Motor neuron (in vitro differentiated cells): ENCODE results near the gene KCNJ6. TPM values are rescaled to one million over a fixed set of nuclear protein-coding genes. Genes with fewer than 3 reads are reported as not detected.
A peak's percentile ranks its signal among the peaks of the same experiment; 100 is the strongest.

Source experiments
- ATAC-seq, 8 experiments: fragments of 200-7000 bp; cut with Tn5 transposase; replicated peaks in 6 of 8; 2 replicates each; pipeline ENCODE4 v1.8.0; 2021; ENCODE audit warnings: mild to moderate bottlenecking in 8 of 8, moderate library complexity in 8 of 8
- H3K27ac ChIP-seq, 2 donors: fragments of 250-450 bp; sonication (Bioruptor Pico); 2 replicates each; pipeline ENCODE4 v1.9.0; 2021; ENCODE audit warnings: antibody characterized with exemption in 2 of 2, mild to moderate bottlenecking in 2 of 2, moderate library complexity in 1 of 2
- H3K4me1 ChIP-seq, 2 donors: fragments of 250-450 bp; sonication (Bioruptor Pico); replicated peaks in 1 of 2; 2 replicates each; pipeline ENCODE4 v1.6.1; 2021; ENCODE audit warnings: antibody characterized with exemption in 2 of 2, mild to moderate bottlenecking in 2 of 2, moderate library complexity in 1 of 2
- H3K4me3 ChIP-seq, 5 donors: fragments of 250-450 bp; sonication (Bioruptor Pico); 2 replicates each; pipeline ENCODE4 v1.9.0; 2021; ENCODE audit warnings: antibody characterized with exemption in 5 of 5, mild to moderate bottlenecking in 5 of 5, moderate library complexity in 4 of 5
- WGBS, 10 experiments: fragments of 450-650 bp; shearing (Covaris generic); methylation state at CpG; one replicate each; pipeline ENCODE4 v1.0.0; 2022; 5-methylcytosine and 5-hydroxymethylcytosine counted together
- in situ Hi-C, 9 experiments: fragments of 400-800 bp; cut with MboI; loops; one replicate each; pipeline ENCODE4 v1.15.0; 2021; ENCODE audit warnings: low sequenced_read_pairs in 9 of 9, low pct_unique_long_range_greater_than_20kb in 2 of 9; ENCODE audit not compliant: unreplicated experiment in 9 of 9
- total RNA-seq, 8 experiments: library from RNA; unstranded; fragments of 300-600 nt; gene quantifications; 2 replicates each; pipeline versions ENCODE4 v1.2.3 to v1.2.4, GENCODE V29; 2022

The KCNJ6 gene
- total RNA-seq, 8 experiments from 2014 or later = 0.05 to 3.4 (median 0.61) TPM

DNA sequence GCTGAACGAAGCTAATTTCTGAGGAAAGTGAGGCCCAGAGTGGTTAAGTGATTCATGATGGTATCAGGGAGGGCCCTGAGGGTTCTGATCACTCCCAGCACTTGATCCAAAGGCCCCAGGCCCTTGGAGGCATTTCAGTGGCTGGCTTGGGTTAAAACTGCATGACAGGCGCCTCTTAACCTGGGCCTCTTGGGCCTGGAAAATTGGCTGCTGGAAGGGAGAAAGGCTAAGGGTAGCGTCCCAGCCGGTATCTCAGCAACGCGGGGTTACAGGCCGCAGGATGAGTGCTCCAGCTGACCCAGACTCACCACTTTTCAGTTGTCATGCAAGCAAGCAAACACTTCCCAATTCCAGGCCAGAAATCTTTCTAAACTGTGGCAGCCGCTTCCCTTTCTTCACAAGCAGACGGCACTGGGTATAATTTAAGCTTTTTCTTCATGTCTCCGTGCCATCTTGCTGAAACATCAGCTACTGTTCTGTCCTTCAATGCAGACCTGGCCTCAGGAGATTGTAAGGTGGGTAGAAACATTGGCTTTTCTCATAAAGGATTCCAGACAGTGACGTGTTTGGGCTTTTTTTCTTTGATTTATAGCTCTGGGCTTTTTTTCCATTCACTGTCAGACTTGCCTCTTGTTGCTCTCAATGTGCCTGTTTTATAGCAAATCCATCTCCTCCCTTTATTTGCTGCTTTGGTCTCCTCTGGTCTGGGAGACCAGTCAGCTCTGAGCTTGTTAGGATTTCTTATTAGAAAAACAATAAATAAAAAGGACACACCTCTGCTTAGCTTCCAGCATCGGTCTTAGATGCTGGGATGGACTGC lies 229.1 kb downstream of the KCNJ6 start:
- Histone ChIP-seq H3K27ac (peak overlapping the region in 1 of 2 donors; percentile 45), H3K4me1 (peaks cover 14 to 18% of the 10 kb centered on the region in 2 donors), H3K4me3 (no peak overlapping the region)
- 0 to 52% (median 33%) methylated on average over 1 to 8 of the region's 12 CpGs for whole genome bisulfite sequencing, 10 experiments
- peak in 5 of 8 experiments; percentile 79 to 92 (median 88) for ATAC-seq
- in situ Hi-C loops = loop anchor here in 4 of 9 experiments (25.0 kb wide), 1 partner anchor 675 kb away; no protein-coding TSS in a partner anchor

DNA sequence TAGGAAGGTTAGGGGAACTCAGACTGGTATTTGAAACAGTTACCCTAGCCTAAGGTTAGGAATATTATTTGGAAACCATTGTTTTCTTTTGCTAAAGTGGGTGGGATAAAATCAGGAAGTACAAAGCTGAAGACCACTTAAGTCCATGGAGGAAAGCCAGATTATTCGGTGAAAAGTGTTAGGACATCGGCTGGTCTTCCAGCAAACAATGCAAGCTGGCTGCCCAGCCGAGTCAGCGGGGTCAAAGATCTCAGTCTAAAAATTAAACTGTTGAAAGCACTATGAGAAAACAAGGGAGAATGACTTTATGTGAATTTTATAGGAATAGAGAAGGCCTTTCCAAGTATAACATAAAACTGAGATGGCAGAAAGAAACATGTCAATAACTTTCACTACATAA lies 231.7 kb downstream of the KCNJ6 start:
- Histone ChIP-seq H3K27ac (no peak overlapping the region), H3K4me1 (peaks cover 14 to 18% of the 10 kb centered on the region in 2 donors), H3K4me3 (no peak overlapping the region)
- WGBS, 10 experiments = 40 to 100% (median 87%) methylated on average over 1 to 4 of the region's 4 CpGs
- in situ Hi-C loops = loop anchor here in 4 of 9 experiments (25.0 kb wide), 1 partner anchor 678 kb away; no protein-coding TSS in a partner anchor
- ATAC-seq = no peak

DNA sequence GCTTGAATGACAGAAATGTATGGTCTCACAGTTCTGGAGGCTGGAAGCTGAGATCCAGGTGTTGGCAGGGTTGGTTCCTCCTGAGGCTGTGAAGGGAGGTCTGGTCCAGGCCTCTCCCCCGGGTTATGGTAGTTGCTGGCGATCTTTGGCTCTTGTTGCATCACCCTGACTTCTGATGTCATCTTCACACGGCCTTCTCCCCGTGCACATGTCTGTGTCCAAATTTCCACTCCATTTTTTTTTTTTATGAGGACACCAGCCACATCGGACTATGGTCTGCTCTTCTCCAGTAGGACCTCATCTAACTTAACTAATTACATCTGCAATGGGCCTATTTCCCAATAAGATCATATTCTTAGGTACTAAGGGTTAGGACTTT lies 232.2 kb downstream of the KCNJ6 start:
- Histone ChIP-seq H3K27ac (no peak overlapping the region), H3K4me3 (no peak overlapping the region), H3K4me1 (peaks cover 14 to 18% of the 10 kb centered on the region in 2 donors)
- in situ Hi-C loops = loop anchor here in 4 of 9 experiments (25.0 kb wide), 1 partner anchor 678 kb away; no protein-coding TSS in a partner anchor
- no peak for ATAC-seq
- 53 to 96% (median 83%) methylated on average over 1 to 4 of the region's 5 CpGs; no CpG with 5 or more reads in 1 of the 10 experiments for WGBS, 10 experiments

DNA sequence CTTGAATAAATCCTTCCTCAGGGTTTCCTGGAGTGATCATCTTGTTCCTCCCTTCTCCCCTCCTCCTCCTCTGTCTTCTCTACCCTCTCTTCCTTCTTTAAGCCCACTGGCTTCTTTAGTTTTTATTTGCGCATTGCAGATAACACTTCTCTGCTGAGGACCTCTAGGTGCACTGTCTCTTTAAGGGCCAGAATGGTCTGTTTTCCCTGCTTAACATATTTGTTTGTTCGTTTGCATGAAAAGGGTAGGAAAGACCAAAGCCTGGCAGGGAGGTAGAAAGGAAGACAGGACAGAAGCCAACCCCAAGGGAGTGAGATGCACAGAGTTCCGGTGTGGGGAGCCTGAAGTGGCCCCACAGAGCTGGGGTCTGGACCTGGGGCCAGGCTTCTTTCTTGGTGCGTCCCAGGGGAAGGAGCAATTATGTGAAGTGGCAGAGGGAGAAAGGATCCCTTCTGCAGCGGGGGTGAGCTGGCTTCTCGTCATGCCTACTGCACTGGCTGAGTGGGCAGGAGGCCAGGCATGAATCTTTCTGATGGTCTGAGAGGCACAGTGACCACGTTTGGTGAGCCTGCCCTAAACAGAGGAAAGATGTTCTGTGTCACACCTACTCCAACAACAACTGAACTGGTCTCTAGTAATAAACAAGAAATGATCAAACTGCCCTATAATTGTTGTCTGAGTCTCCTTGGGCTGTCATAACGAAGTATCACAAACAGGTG lies 232.7 kb downstream of the KCNJ6 start:
- WGBS, 10 experiments = 0 to 100% (median 48%) methylated on average over 1 to 6 of the region's 8 CpGs
- Histone ChIP-seq H3K4me3 (no peak overlapping the region), H3K27ac (no peak overlapping the region), H3K4me1 (peaks cover 14 to 18% of the 10 kb centered on the region in 2 donors)
- ATAC-seq = peak in 1 of 8 experiments; percentile 86
- in situ Hi-C loops = loop anchor here in 4 of 9 experiments (25.0 kb wide), 1 partner anchor 679 kb away; no protein-coding TSS in a partner anchor

DNA sequence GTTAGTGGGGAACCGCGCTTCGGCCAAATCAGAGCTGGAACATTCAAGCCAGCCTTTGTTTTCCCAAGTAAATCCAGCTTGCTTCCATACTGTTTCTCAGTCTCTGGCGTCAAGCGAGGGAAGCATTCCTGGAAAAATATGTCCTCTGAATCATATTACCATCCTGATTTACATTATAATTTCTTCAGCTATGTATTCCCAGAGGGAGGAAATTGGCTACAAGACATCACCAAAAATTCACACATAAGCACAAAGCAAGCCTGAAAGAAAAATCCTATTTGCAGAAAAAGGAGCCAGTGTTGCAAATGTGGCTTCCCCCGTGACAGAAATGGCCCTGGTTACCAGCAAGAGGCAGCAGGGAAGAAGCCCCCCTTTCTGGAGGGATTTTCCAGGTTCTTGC lies 233.3 kb downstream of the KCNJ6 start:
- no peak overlapping the region for H3K27ac ChIP-seq
- ATAC-seq = peak in 1 of 8 experiments; percentile 85
- in situ Hi-C loops = loop anchor here in 4 of 9 experiments (25.0 kb wide), 1 partner anchor 679 kb away; no protein-coding TSS in a partner anchor
- no peak overlapping the region for H3K4me3 ChIP-seq
- 0 to 100% (median 65%) methylated on average over 2 to 6 of the region's 6 CpGs for WGBS, 10 experiments
- H3K4me1 ChIP-seq = peaks cover 12 to 13% of the 10 kb centered on the region in 2 donors

DNA sequence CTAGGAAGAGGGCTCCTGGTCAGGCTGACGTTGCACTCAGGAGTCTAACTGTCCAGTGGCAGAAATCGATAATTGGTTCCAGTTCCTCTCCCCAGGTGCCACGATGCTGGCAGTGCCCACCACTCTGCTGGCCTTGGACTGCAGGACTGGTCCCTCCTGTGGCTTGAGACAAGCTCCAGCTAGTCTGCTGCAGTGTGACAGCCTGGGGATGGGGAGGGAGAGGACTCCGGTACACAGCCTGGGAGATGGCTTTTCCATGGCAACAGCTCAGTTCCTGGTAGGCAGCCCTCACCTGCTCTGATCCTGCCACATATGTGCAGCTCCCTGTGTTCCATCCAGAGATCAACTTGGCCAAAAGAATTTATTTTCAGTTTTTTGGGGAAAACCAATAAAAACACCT lies 239.3 kb downstream of the KCNJ6 start:
- Histone ChIP-seq H3K4me3 (no peak overlapping the region), H3K27ac (no peak overlapping the region), H3K4me1 (no peaks in the 10 kb centered on the region)
- 60 to 100% (median 70%) methylated on average over 1 to 2 of the region's 4 CpGs; no CpG with 5 or more reads in 7 of the 10 experiments for WGBS, 10 experiments
- in situ Hi-C loops = loop anchor here in 4 of 9 experiments (25.0 kb wide), 1 partner anchor 685 kb away; no protein-coding TSS in a partner anchor
- ATAC-seq = peak in 1 of 8 experiments; percentile 58

DNA sequence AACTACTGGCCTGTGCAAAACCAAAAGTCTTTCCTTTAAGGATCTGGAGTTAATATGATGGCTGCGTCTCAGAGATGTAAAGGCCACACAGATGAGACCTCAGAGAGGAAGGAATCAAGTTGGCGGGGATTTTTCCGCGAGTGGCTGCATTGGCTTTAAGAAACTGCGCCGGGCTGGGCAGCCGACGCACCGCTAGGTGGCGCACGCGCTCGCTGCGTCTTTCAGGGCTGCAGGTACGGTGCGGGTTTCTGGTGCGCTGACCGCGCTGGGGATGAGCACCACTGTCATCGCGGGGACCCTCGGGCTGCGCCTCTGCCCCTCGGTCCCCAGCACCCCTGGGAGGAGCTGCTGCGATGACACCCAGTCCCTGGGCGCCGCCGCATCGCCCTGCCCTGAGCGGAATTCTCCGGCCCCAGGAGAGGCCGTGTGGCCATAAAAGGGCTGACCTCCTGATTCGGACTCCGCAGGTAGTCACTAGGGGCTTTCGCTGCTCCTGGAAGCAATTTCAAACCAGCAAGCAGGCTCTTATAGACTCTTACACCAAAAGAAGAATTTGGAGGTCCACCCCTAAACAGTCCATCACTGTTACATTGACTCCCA lies 241.0 kb downstream of the KCNJ6 start:
- WGBS, 10 experiments = 6 to 82% (median 26%) methylated on average over 1 to 12 of the region's 35 CpGs; no CpG with 5 or more reads in 4 of the 10 experiments
- H3K27ac ChIP-seq = no peak overlapping the region
- no peaks in the 10 kb centered on the region for H3K4me1 ChIP-seq
- peak; percentile 54 to 96 (median 92) for ATAC-seq
- in situ Hi-C loops = loop anchor here in 4 of 9 experiments (25.0 kb wide), 1 partner anchor 687 kb away; no protein-coding TSS in a partner anchor
- peak overlapping the region in 4 of 5 donors; percentile 7 to 24 (median 18) for H3K4me3 ChIP-seq

DNA sequence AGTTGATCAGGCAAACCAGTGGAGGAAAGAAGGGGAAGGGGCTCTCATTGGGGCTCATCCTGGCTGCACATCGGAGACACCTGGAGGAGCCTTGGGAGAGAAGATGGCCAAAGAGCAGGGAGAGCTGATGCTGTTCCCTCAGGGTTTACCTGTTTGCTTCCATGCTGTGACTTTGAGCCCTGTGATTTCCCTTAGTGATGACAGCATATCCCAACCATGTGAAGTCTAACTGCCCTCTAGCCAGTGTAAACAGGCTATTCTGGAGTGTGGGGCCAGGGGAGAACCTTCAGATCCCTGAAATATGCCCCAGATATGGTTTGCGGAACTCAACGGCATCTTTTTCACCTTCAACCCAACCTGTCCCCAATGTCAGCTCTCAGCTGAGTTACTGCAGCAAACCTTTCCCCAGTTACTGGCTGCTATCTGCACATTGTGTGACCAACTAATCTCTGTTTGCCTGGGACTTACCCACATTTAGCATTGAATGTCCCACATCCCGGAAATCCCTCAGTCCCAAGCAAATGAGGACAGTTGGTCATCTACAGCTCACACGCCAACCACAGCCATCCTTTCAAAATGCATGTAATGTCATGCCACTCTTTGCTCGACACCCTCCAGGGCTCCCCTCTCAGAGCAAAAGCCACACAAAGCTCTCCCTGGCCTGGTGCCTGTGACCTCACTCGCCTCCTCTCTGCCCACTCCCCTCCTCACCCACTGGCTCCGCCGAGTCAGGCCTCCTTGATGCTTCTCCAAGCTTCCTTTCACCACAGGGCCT lies 242.3 kb downstream of the KCNJ6 start:
- H3K4me1 ChIP-seq = no peaks in the 10 kb centered on the region
- no peak for ATAC-seq

DNA sequence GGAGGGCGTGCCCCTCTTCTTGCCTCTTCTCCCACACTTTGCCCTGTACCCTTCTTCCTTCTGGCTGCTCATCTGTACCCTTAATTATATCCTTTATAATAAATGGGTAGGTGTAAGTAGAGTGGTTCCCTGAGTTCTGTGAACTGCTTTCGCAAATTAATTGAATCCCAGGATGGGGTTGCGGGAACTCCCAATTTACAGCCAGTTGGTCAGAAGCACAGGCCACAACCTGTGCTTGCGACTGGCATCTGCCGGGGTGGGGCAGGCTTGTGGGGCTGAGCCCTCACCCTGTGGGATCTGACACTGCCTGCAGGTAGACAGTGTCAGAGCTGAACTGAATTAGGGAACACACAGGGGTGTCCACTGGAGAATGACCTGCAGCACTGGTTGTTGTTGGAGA lies 244.9 kb downstream of the KCNJ6 start:
- in situ Hi-C loops = no loop called here
- Histone ChIP-seq H3K27ac (no peak overlapping the region), H3K4me1 (no peaks in the 10 kb centered on the region), H3K4me3 (no peak overlapping the region)
- ATAC-seq = no peak
- 20 to 93% (median 80%) methylated on average over 1 to 4 of the region's 5 CpGs; no CpG with 5 or more reads in 5 of the 10 experiments for WGBS, 10 experiments

More for the DNA sequence above, 242.3 kb downstream of the KCNJ6 start:
- WGBS, 10 experiments = 60 to 100% (median 93%) methylated on average over 1 to 7 of the region's 9 CpGs; no CpG with 5 or more reads in 3 of the 10 experiments
- in situ Hi-C loops = no loop called here
- no peak overlapping the region for H3K4me3 ChIP-seq
- H3K27ac ChIP-seq = no peak overlapping the region

DNA sequence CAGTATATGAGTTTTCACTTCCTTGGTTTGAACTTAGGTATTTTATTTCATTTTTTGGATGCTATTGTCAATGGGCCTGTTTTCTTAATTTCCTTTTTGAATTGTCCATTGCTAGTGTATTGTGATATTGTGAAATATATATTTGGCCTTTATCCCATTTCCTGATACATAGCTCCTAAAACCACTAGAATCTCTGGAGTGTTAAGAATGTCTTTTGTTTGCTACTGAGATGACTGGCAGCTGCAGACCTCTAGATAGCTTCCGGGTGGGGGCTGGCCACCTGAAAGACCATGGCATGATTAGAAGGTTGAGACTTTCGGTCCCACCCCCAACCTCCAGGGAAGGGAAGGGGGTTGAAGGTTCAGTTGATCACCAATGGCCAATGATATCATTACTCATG lies 245.4 kb downstream of the KCNJ6 start:
- in situ Hi-C loops = no loop called here
- Histone ChIP-seq H3K27ac (no peak overlapping the region), H3K4me3 (no peak overlapping the region), H3K4me1 (no peaks in the 10 kb centered on the region)
- no peak for ATAC-seq
- WGBS, 10 experiments = 0 to 100% (median 30%) methylated on average over 1 to 2 of the region's 2 CpGs; no CpG with 5 or more reads in 7 of the 10 experiments

DNA sequence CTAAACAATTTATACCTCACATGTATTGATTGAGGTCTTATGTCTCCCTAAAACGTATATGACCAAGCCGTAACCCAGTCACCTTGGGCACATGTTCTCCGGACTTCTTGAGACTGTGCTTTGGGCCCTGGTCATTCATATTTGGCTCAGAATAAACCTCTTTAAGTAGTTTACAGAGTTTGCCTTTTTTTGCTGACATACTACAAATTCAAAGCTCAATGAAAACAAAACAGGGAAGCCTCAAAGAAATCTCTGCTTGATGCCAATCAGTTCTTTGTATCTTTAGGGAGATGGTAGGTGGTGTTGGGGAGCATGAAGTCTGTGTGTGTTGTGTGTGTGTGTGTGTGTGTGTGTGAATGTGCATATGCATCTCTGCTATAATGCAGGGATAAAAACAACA lies 247.0 kb downstream of the KCNJ6 start:
- H3K27ac ChIP-seq = no peak overlapping the region

More for the DNA sequence above, 247.0 kb downstream of the KCNJ6 start:
- in situ Hi-C loops = no loop called here
- no peak for ATAC-seq
- Histone ChIP-seq H3K4me1 (no peaks in the 10 kb centered on the region), H3K4me3 (no peak overlapping the region)
- WGBS, 10 experiments = 20 to 86% (median 80%) methylated on average over 1 to 3 of the region's 3 CpGs; no CpG with 5 or more reads in 5 of the 10 experiments
